GM15510 (cell line): ENCODE measurements around the gene ST3GAL4.

Experiments
- POLR2A ChIP-seq: IDR thresholded peaks from 3 replicates; pipeline ENCODE4 v1.6.1; 2011; ENCODE audit warnings: borderline replicate concordance; ENCODE audit not compliant: insufficient read length; ENCODE audit errors: extremely low read depth

Gene ST3GAL4

GRCh38 chr11:126339073-126339862, 16.2 kb upstream of the ST3GAL4 start:
- no peak for TF ChIP-seq POLR2A

GRCh38 chr11:126339863-126340434, 15.5 kb upstream of the ST3GAL4 start:
- TF ChIP-seq POLR2A: no peak

DNA sequence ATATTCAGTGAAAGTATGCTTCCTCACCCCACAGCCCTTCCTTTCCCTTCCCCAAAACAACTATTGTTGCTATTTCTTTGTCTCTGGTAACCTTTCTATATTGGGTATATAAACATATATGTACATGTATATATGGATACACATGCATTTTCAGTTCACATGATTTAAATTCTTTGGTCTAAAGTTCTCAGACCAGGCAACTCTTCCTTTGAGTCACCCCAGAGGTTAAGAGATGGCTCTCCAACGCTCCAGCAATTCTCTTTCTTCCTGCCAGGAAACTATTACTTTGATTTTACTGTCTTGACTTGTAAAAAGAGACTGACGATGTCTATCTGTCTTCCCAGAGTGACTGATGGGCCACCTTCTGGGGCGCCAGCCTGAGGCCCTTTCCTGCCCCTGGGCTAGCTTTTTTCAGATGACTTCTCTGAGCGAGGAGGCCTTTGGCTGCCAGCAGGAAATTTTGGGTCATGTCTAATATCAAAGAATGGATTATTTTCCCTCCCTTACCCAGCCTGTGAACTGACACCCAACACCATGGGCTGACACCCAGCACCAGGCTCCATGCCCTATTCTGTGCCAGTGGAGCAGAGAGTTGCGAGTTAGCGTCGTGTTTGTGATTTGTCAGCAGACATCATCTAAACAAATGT, 14.4 kb upstream of the ST3GAL4 start:
- TF ChIP-seq POLR2A: no peak

GRCh38 chr11:126341760-126342161, 13.7 kb upstream of the ST3GAL4 start:
- no peak for TF ChIP-seq POLR2A

DNA sequence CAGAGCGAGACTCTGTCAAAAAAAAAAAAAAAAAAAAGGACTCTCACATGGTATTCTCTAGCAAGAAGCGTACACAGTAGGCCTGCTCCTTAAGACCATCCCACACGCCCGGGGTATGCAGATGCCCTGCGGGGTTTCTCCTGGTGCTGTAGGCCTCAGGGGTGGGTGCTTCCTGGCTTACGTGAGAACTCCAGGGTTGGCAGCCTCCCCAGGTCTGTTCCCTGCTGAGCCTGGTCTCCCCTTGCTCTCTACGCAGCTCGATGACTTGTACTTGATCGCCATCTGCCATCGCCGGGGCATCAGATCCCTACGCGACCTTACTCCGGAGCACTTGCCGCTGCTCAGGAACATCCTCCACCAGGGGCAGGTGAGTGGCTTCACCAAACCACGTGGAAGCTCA, 12.4 kb upstream of the ST3GAL4 start:
- no peak for TF ChIP-seq POLR2A

DNA sequence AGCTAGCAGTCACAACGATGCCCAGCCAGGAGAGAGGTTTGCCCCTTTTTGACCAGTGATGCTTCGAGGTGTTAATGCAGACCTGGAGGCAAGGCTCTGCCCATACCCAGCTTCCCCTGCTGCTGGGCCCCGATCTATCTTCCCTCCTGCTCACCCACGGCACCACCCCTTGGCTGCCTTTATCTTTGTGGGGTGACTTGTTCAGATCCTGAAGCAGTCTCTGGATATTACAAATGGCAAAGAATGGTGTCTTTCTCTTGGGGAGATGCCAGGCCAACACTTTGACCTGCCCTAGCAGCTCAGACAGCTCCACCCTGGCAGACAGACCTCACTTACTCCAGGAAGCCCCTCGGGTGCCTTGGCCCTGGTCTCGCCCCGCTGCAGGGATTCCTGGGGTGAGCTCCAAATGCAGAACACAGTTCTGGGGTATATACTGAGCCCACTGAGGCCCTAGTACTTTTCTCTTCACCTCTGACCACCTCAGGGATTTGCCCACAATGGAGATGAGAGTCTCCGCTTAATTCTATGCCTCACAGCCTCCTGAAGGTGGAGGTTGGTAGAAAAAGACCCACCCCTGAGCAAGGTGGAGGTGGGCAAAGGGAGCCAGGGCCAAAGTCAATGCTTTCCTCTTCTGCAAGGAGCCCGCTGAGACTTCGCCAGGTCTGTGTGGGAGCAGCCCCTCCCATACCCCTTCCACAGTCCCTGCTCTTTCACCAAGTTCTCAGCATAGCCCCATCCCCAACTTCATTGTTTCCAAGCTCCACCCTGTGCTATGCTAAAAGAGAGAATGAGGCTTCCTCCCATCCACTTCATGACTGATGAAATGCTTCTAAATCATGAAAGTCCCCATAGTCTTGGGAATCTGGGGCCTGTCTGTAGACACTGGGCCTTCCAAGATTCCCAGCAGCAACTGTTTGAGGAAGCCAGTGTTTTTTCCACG, 11.1 kb upstream of the ST3GAL4 start:
- TF ChIP-seq POLR2A: no peak

DNA sequence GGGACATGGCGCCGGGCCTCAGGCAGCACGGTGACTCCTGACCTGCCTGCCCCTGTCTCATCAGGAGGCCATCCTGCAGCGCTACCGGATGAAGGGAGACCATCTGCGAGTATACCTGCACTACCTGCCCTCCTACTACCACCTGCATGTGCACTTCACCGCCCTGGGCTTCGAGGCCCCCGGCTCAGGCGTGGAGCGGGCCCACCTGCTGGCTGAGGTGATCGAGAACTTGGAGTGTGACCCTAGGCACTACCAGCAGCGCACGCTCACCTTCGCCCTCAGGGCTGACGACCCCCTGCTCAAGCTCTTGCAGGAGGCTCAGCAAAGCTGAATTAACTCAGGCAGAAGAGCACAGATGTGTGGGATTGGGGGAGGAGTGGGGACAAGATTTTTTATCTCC, 10.2 kb upstream of the ST3GAL4 start:
- no peak for TF ChIP-seq POLR2A

- no peak for TF ChIP-seq POLR2A
Observed at GRCh38 chr11:126345759-126346585, 9.5 kb upstream of the ST3GAL4 start.

DNA sequence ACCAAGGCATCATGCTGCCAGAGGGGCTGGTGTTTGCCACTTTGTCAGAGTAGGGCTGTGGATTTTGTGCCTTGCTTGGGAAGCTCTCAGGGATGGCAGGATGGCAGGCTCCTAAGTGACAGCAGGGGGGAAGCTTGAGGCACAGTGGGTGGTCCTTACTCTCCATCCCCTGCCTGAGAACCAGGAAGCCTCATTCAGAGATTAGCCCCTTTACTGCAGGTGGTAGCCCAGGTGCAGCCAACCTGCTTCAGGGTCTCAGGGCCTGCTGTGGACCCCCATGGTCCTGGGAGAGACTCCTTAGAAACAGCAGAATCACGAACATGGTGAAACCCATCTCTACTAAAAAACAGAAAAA, 8.9 kb upstream of the ST3GAL4 start:
- no peak for TF ChIP-seq POLR2A

DNA sequence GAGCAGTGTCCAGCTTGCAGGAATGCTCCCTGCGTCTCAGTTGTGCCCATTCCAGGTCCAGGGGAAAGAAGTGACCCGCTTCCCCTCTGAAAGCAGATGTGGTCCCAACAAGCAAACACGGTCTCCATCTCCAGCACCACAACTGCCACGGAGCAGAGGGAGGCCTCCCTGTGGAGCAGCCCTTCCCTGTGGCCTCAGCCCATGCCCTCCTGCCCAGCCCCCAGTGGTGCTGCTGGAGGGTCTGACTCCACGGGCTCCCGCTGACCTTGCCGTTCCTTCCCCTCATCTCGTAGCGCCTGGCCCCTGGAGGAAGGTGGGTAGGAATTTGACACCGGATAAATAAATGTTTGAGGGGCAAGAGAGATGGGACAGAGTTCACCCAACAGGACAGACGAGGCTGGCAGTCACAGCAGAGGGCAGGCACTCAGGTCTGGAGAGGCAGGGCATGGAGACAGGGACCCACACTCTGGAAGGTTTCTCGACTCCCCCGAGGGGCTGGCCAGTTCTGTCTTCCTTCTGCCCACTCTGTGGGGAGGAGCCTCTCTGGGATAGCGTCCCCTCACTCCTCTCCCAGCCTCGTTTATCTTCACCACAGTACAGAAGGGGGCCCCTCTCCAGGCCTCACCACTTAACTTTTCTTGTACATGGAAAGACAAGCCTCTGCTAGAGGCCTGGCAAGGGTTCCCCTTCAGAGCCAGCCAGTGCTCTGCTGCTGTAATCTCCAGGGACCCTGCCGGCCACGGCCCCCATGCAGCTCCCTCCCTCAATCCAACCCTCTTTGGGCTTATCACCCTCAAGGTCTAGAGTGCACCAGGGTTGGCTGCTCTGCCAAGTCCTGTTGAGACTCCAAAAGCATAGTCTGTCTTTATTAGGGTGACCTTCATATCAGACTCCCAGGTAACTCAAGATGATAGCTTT, 7.5 kb upstream of the ST3GAL4 start:
- TF ChIP-seq POLR2A: no peak

GRCh38 chr11:126348806-126349582, 6.5 kb upstream of the ST3GAL4 start:
- no peak for TF ChIP-seq POLR2A

- TF ChIP-seq POLR2A: no peak
Observed at GRCh38 chr11:126350836-126351235, 4.7 kb upstream of the ST3GAL4 start.
